OCI-LY1 (cell line): ENCODE measurements around the gene PLAAT5.

ENCODE experiments used
- H2AFZ ChIP-seq: fragments of 200-600 bp; sonication (generic), shearing (Covaris generic); 2 replicates; pipeline ENCODE4 v1.6.0; 2014; ENCODE audit warnings: antibody characterized with exemption, mild to moderate bottlenecking, low read length
- H3F3A ChIP-seq: fragments of 200-600 bp; sonication (generic), shearing (Covaris generic); 2 replicates; pipeline ENCODE4 v1.6.0; 2014; ENCODE audit warnings: mild to moderate bottlenecking, antibody characterized with exemption, low read length, moderate library complexity; ENCODE audit not compliant: insufficient read depth
- H3K27ac ChIP-seq: fragments of 200-600 bp; sonication (generic); 2 replicates; pipeline ENCODE4 v1.5.1; 2014; ENCODE audit warnings: low read length, mixed run types, mild to moderate bottlenecking, low read depth; ENCODE audit not compliant: poor library complexity, severe bottlenecking
- H3K27me3 ChIP-seq: fragments of 200-600 bp; sonication (generic); 2 replicates; pipeline ENCODE4 v1.6.0; 2014; ENCODE audit warnings: antibody characterized with exemption, mild to moderate bottlenecking, low read length, moderate library complexity; ENCODE audit not compliant: insufficient read depth
- H3K36me3 ChIP-seq: fragments of 200-600 bp; sonication (generic); 2 replicates; pipeline ENCODE4 v1.6.1; 2014; ENCODE audit warnings: mild to moderate bottlenecking, antibody characterized with exemption, low read length, moderate library complexity, mixed read lengths; ENCODE audit not compliant: insufficient read depth
- H3K4me1 ChIP-seq: fragments of 200-600 bp; sonication (generic); 2 replicates; pipeline ENCODE4 v1.5.1; 2014; ENCODE audit warnings: mild to moderate bottlenecking, low read length, moderate library complexity; ENCODE audit not compliant: insufficient read depth, severe bottlenecking
- H3K4me2 ChIP-seq: fragments of 200-600 bp; sonication (generic), shearing (Covaris generic); 2 replicates; pipeline ENCODE4 v1.6.1; 2014; ENCODE audit warnings: low read length
- H3K4me3 ChIP-seq: fragments of 200-600 bp; sonication (generic); 2 replicates; pipeline ENCODE4 v1.5.1; 2014; ENCODE audit warnings: low read length, low read depth, mild to moderate bottlenecking, mixed read lengths; ENCODE audit not compliant: poor library complexity, severe bottlenecking
- H3K79me2 ChIP-seq: fragments of 200-600 bp; shearing (Covaris generic); 2 replicates; pipeline ENCODE4 v1.6.1; 2016; ENCODE audit warnings: mixed run types, low read length, mixed read lengths; ENCODE audit not compliant: insufficient read depth
- H3K9ac ChIP-seq: fragments of 200-600 bp; sonication (generic), shearing (Covaris generic); 2 replicates; pipeline ENCODE4 v1.6.1; 2014; ENCODE audit warnings: mild to moderate bottlenecking, low read length, mixed read lengths
- H3K9me2 ChIP-seq: fragments of 200-600 bp; sonication (generic), shearing (Covaris generic); 2 replicates; pipeline ENCODE4 v1.6.1; 2014; ENCODE audit warnings: low read depth, mild to moderate bottlenecking, low read length, mixed read lengths
- H3K9me3 ChIP-seq: fragments of 200-600 bp; shearing (Covaris generic); 2 replicates; pipeline ENCODE4 v1.6.1; 2014; ENCODE audit warnings: low read length, mixed read lengths
- H4K20me1 ChIP-seq: fragments of 200-600 bp; sonication (generic), shearing (Covaris generic); 2 replicates; pipeline ENCODE4 v1.6.0; 2016; ENCODE audit warnings: mild to moderate bottlenecking, low read length; ENCODE audit not compliant: insufficient read depth
- EZH2 ChIP-seq: fragments of 200-600 bp; sonication (generic), shearing (Covaris generic); IDR thresholded peaks from 2 replicates; pipeline ENCODE4 v1.8.0; 2017; ENCODE audit warnings: borderline replicate concordance, mixed run types, mild to moderate bottlenecking, antibody characterized with exemption, low read length, moderate library complexity, mixed read lengths
- TF ChIP-seq, protein P1 (sequence below): fragments of 200-600 bp; sonication (generic), shearing (Covaris generic); IDR thresholded peaks from 2 replicates; pipeline ENCODE4 v1.5.1; 2017; ENCODE audit warnings: mild to moderate bottlenecking, antibody characterized with exemption, low read length, moderate library complexity, mixed read lengths

Gene PLAAT5

DNA sequence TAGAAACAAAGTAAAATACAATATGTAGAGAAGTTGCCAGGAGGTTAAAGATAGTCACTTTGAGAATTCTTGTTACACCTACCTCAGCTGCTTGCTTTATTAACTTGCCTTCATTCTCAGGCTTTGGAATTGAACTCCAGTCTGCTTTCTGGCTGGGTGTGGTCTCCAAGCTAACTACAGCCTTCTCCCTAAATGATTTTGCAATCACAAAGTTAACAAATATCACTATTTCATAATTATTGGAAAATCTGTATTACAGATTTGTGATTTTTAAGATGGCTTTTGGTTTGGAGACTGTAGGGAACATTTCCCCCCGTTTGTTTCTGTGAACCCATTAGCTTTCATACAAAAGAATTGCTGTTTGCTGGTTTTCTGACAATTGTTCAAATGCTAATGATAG lies 2.2 kb downstream of the PLAAT5 start:
- no peaks in the 10 kb centered on the region for H3K27me3 ChIP-seq
- no peaks in the 10 kb centered on the region for H3K9me3 ChIP-seq

DNA sequence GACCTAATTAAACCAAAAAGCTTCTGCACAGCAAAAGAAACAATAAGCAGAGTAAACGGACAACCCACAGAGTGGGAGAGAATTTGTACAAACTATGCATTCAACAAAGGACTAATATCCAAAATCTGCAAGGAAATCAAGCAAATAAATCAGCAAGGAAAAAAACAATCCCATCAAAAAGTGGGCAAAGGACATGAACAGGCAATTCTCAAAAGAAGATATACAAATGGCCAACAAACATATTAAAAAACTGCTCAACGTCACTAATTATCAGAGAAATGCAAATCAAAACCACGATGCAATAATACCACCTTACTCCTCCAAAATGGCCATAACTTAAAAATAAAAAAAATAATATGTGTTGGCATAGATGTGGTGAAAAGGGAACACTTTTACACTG lies 5.2 kb downstream of the PLAAT5 start:
- TF ChIP-seq EZH2 = no peak
- TF ChIP-seq, protein P1, sequence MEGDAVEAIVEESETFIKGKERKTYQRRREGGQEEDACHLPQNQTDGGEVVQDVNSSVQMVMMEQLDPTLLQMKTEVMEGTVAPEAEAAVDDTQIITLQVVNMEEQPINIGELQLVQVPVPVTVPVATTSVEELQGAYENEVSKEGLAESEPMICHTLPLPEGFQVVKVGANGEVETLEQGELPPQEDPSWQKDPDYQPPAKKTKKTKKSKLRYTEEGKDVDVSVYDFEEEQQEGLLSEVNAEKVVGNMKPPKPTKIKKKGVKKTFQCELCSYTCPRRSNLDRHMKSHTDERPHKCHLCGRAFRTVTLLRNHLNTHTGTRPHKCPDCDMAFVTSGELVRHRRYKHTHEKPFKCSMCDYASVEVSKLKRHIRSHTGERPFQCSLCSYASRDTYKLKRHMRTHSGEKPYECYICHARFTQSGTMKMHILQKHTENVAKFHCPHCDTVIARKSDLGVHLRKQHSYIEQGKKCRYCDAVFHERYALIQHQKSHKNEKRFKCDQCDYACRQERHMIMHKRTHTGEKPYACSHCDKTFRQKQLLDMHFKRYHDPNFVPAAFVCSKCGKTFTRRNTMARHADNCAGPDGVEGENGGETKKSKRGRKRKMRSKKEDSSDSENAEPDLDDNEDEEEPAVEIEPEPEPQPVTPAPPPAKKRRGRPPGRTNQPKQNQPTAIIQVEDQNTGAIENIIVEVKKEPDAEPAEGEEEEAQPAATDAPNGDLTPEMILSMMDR = no peak

More for the DNA sequence above, 2.2 kb downstream of the PLAAT5 start:
- Histone ChIP-seq H3K79me2 (no peaks in the 10 kb centered on the region), H3K4me3 (no peak overlapping the region), H3K4me2 (no peak overlapping the region), H4K20me1 (no peaks in the 10 kb centered on the region), H3K27ac (no peak overlapping the region), H3K9me2 (no peaks in the 10 kb centered on the region), H3F3A (no peaks in the 10 kb centered on the region), H3K4me1 (no peaks in the 10 kb centered on the region), H3K9ac (no peak overlapping the region), H2AFZ (no peak overlapping the region), H3K36me3 (no peaks in the 10 kb centered on the region)
- TF ChIP-seq, protein P1 = no peak
- TF ChIP-seq EZH2 = no peak

DNA sequence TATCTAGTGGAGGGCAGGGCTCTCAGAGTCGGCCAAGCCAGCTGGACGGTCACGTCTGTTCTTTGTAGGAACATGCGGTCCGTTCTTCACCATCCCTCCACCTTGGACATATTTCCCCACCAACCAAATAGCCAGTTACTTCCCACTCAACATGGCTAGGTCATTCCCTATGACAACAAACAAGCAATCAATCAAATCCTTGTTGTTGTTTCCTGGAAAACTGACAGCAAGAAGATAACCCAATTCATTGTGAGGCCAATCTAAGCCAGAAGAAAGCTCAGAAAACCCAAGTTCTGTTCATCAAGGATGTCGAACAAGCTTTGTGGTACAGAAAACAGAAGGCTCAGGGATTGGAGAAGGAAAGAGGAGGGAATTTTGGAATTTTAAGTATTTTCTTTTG lies 10.9 kb downstream of the PLAAT5 start:
- Histone ChIP-seq H3F3A (no peaks in the 10 kb centered on the region), H2AFZ (no peak overlapping the region), H3K9ac (no peak overlapping the region), H3K27ac (no peak overlapping the region), H3K36me3 (no peaks in the 10 kb centered on the region), H3K27me3 (no peaks in the 10 kb centered on the region), H3K9me3 (no peaks in the 10 kb centered on the region), H3K9me2 (no peaks in the 10 kb centered on the region), H3K4me2 (no peak overlapping the region), H4K20me1 (no peaks in the 10 kb centered on the region), H3K4me1 (no peaks in the 10 kb centered on the region), H3K79me2 (no peaks in the 10 kb centered on the region), H3K4me3 (no peak overlapping the region)
- TF ChIP-seq, protein P1 = no peak
- TF ChIP-seq EZH2 = no peak

More for the DNA sequence above, 5.2 kb downstream of the PLAAT5 start:
- Histone ChIP-seq H3K9me2 (no peaks in the 10 kb centered on the region), H3F3A (no peaks in the 10 kb centered on the region), H3K9ac (no peak overlapping the region), H3K4me2 (no peak overlapping the region), H3K9me3 (no peaks in the 10 kb centered on the region), H3K4me1 (no peaks in the 10 kb centered on the region), H3K27ac (no peak overlapping the region), H3K79me2 (no peaks in the 10 kb centered on the region), H4K20me1 (no peaks in the 10 kb centered on the region), H2AFZ (no peak overlapping the region), H3K4me3 (no peak overlapping the region), H3K27me3 (no peaks in the 10 kb centered on the region), H3K36me3 (no peaks in the 10 kb centered on the region)
